ENCODE results near the gene PLA2G6. TPM values are rescaled to one million over a fixed set of nuclear protein-coding genes. Genes with fewer than 3 reads are reported as not detected.
A peak's percentile ranks its signal among the peaks of the same experiment; 100 is the strongest.

PLA2G6 gene
- total and polyA plus RNA-seq, 2 of the 8 experiments (the other 6 are each of a cell fraction or from before 2014, with no cell fraction given): 13.2 to 21.0 TPM

DNA sequence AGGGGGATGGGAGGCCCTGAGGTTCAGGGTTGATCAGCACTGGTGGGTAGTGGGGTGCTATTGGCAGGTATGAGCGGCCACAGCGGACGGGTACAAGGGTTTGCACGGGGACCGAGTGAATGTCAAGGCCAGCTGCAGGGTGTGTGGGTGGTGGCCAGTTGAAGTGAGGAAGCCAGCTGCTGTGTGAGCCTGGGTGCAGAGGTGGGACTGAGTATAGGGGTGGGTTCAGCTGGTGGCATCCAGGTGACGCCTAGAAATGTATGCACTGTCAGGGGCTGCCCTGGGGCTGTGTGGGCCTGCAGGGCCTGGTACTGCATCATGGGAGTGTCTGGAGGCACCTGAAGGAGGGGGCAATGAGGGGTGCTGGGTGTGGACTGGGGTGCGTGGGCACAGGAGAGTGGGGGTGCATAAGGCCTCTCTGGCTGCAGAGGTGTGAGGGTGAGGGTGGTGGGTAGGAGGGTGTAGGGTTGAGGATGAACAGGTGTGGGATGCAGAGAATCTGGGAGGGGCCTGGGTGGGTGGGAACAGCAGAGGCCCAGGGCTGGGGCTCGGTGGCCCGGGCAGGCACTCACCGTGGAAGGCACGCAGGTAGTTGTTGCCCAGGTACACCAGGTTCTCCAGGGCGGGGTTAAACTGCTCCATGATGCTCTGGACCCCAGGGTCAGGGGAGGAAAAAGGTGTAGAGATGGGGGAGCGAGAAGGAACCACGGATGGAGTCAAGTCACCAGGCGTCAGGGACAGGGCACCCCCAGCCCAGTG lies 72.9 kb downstream of the PLA2G6 start:
- H3K27me3 ChIP-seq (replicated peaks in 1 of 4; ENCODE audit: control insufficient read depth in 3 of 4, extremely low read depth in 1 of 4, insufficient read depth in 3 of 4, low read length in 3 of 4): no peaks in the 10 kb centered on the region
- H3K9me3 ChIP-seq (ENCODE audit: insufficient read depth in 2 of 2, low read depth in 1 of 2, low read length in 1 of 2): no peaks in the 10 kb centered on the region
- no peak overlapping the region for H3K27ac ChIP-seq (ENCODE audit: low read depth, low read length)
- H3K56ac ChIP-seq (replicated peaks; ENCODE audit: insufficient read length, low read depth, low read length): no peak overlapping the region
- no peak overlapping the region for H3K23ac ChIP-seq (ENCODE audit: insufficient read length)
- no peaks in the 10 kb centered on the region for H3K36me3 ChIP-seq (ENCODE audit: control insufficient read depth in 2 of 4, insufficient read depth in 4 of 4, low read length in 3 of 4)
- FAIRE-seq (no peak), DNase-seq (ENCODE audit: low read depth in 1 of 2, low spot score in 2 of 2) (no peak)
- peaks cover 0 to 9% (median 7%) of the 10 kb centered on the region in 4 experiments; a peak in 3 of 7 replicates for H3K4me1 ChIP-seq (replicated peaks in 1 of 4; ENCODE audit: control insufficient read depth in 3 of 4, insufficient read depth in 4 of 4, low read length in 3 of 4)
- no peak overlapping the region for H4K91ac ChIP-seq (replicated peaks; ENCODE audit: insufficient read length, low read length)
- no peaks in the 10 kb centered on the region for H4K20me1 ChIP-seq (replicated peaks in 1 of 2; ENCODE audit: control insufficient read depth in 1 of 2, insufficient read depth in 2 of 2, low read length in 2 of 2)
- H2BK20ac ChIP-seq (ENCODE audit: low read length): no peak overlapping the region
- H3K4ac ChIP-seq (replicated peaks; ENCODE audit: insufficient read length, low read depth, low read length): no peak overlapping the region
- H3K4me2 ChIP-seq (ENCODE audit: insufficient read depth in 1 of 2, low read depth in 2 of 2, low read length in 2 of 2): no peak overlapping the region
- no peak overlapping the region for H2BK5ac ChIP-seq (ENCODE audit: low read depth, low read length)
- no peak overlapping the region for H2AK5ac ChIP-seq (ENCODE audit: low read depth, low read length)
- H2AFZ ChIP-seq (ENCODE audit: low read length): no peak overlapping the region
- H3K79me2 ChIP-seq (ENCODE audit: control insufficient read depth in 1 of 2, insufficient read depth in 2 of 2, low read length in 2 of 2): no peaks in the 10 kb centered on the region
- H4K5ac ChIP-seq (ENCODE audit: insufficient read length, low read depth, low read length): no peak overlapping the region
- POLR2A ChIA-PET (ENCODE audit: partially characterized antibody): interaction anchor here (0.6 to 1.2 kb wide), 3 partner anchors 8 to 163 kb away, joined by 3 read pairs; no protein-coding TSS in a partner anchor
- CTCF ChIA-PET (ENCODE audit: partially characterized antibody): interaction anchor here (0.6 to 10.2 kb wide), 9 partner anchors 8 to 93 kb away, joined by 3 to 194 read pairs (median 7); partner anchors contain the start of gene MAFF
- no peak overlapping the region for H3K9ac ChIP-seq (replicated peaks in 1 of 4; ENCODE audit: extremely low read depth in 1 of 4, low read depth in 3 of 4, low read length in 3 of 4)
- H2BK12ac ChIP-seq (ENCODE audit: low read depth, low read length): no peak overlapping the region
- H3K4me3 ChIP-seq (ENCODE audit: extremely low read depth in 1 of 4, insufficient read depth in 2 of 4, low read depth in 3 of 4, low read length in 4 of 4): no peak overlapping the region
- H3K18ac ChIP-seq (ENCODE audit: extremely low read depth, low read length): no peak overlapping the region
- no peak overlapping the region for H3K14ac ChIP-seq (ENCODE audit: insufficient read length)
- H3K23me2 ChIP-seq (ENCODE audit: low read depth, low read length): 0 out of 2 replicates have a peak, but pooled peaks cover 1% of the 10 kb centered on the region
- H4K8ac ChIP-seq (ENCODE audit: extremely low read depth, insufficient read depth, low read length): peak overlapping the region; percentile 11; the same call in 1 of the 2 replicates
- 93% methylated on average over 8 of the region's 15 CpGs; no CpG with 5 or more reads in 1 of the 2 experiments for WGBS, 2 experiments (ENCODE audit: extremely low coverage in 1 of 2, insufficient coverage in 1 of 2, insufficient read length in 1 of 2, insufficient replicate concordance in 2 of 2, low coverage in 1 of 2, low lambda C conversion rate in 2 of 2, missing lambda C conversion rate in 1 of 2)
- no peak overlapping the region for H2BK15ac ChIP-seq (ENCODE audit: low read length)
- no peak overlapping the region for H2BK120ac ChIP-seq (replicated peaks; ENCODE audit: low read depth, low read length)
- H3K79me1 ChIP-seq (ENCODE audit: low read depth, low read length): no peaks in the 10 kb centered on the region
- no peak for TF ChIP-seq POU5F1 (IDR thresholded peaks at IDR 0.05; ENCODE audit: low read depth, low read length)
- TF ChIP-seq SUZ12 (IDR thresholded peaks at IDR 0.05; ENCODE audit: low read length): no peak
- TF ChIP-seq GTF2F1 (IDR thresholded peaks at IDR 0.05; ENCODE audit: borderline replicate concordance, low read depth, low read length): no peak
- no peak for TF ChIP-seq CHD1 (IDR thresholded peaks at IDR 0.05; ENCODE audit: low read depth, low read length)
- TF ChIP-seq RNF2 (IDR thresholded peaks at IDR 0.05; ENCODE audit: borderline replicate concordance, low read depth, low read length, missing control alignments, poor library complexity, severe bottlenecking): no peak
- no peak for TF ChIP-seq KDM5A (IDR thresholded peaks at IDR 0.05; ENCODE audit: low read length)
- TF ChIP-seq, protein P1, sequence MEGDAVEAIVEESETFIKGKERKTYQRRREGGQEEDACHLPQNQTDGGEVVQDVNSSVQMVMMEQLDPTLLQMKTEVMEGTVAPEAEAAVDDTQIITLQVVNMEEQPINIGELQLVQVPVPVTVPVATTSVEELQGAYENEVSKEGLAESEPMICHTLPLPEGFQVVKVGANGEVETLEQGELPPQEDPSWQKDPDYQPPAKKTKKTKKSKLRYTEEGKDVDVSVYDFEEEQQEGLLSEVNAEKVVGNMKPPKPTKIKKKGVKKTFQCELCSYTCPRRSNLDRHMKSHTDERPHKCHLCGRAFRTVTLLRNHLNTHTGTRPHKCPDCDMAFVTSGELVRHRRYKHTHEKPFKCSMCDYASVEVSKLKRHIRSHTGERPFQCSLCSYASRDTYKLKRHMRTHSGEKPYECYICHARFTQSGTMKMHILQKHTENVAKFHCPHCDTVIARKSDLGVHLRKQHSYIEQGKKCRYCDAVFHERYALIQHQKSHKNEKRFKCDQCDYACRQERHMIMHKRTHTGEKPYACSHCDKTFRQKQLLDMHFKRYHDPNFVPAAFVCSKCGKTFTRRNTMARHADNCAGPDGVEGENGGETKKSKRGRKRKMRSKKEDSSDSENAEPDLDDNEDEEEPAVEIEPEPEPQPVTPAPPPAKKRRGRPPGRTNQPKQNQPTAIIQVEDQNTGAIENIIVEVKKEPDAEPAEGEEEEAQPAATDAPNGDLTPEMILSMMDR (IDR thresholded peaks at IDR 0.05; ENCODE audit: control extremely low read depth in 1 of 3, insufficient read depth in 1 of 3, low read depth in 1 of 3, low read length in 3 of 3): no peak
- no peak for TF ChIP-seq JUND (IDR thresholded peaks at IDR 0.05; ENCODE audit: low read length)
- no peak for TF ChIP-seq BRCA1 (IDR thresholded peaks at IDR 0.05; ENCODE audit: low read depth, low read length)
- no peak for TF ChIP-seq NRF1 (IDR thresholded peaks at IDR 0.05; ENCODE audit: low read depth, low read length)
